Heart right ventricle (tissue), 16 donors: Measurements from ENCODE around the gene RIMKLA. TPM values are rescaled to one million over a fixed set of nuclear protein-coding genes. Genes with fewer than 3 reads are reported as not detected.

ENCODE experiments used
- ATAC-seq, 8 donors: fragments of 200-7000 bp; cut with Tn5 transposase; one replicate each; pipeline ENCODE4 v1.9.1; 2020; ENCODE audit warnings: mild to moderate bottlenecking in 8 of 8, moderate library complexity in 8 of 8, moderate number of reproducible peaks in 1 of 8
- DNase-seq, 2 donors: peaks; one replicate each; pipeline ENCODE4 v3.0.0-alpha.2; 2020
- H3K27ac ChIP-seq, 10 donors: fragments of 200-600 bp; sonication (generic) in 2 of 10; one replicate each; pipeline versions ENCODE4 v1.5.0 to v1.8.0; 2020 to 2022; ENCODE audit warnings: mild to moderate bottlenecking in 3 of 10
- H3K27me3 ChIP-seq, 7 donors: fragments of 200-600 bp; one replicate each; pipeline ENCODE4 v1.8.0; 2021 to 2022; ENCODE audit warnings: mild to moderate bottlenecking in 2 of 7
- H3K36me3 ChIP-seq, 9 donors: fragments of 200-600 bp; sonication (generic) in 1 of 9; one replicate each; pipeline versions ENCODE4 v1.5.0 to v1.8.0; 2020 to 2022; ENCODE audit warnings: mild to moderate bottlenecking in 2 of 9
- H3K4me1 ChIP-seq, 9 donors: fragments of 200-600 bp; sonication (generic) in 1 of 9; one replicate each; pipeline versions ENCODE4 v1.5.0 to v1.8.0; 2020 to 2022; ENCODE audit warnings: mild to moderate bottlenecking in 4 of 9
- H3K4me3 ChIP-seq, 10 donors: fragments of 200-600 bp; sonication (generic) in 2 of 10; one replicate each; pipeline versions ENCODE4 v1.5.0 to v1.8.0; 2020 to 2022; ENCODE audit warnings: mild to moderate bottlenecking in 7 of 10, moderate library complexity in 2 of 10
- H3K9me3 ChIP-seq, 11 donors: fragments of 200-600 bp in 10 of 11; sonication (generic) in 2 of 11; one replicate each; pipeline versions ENCODE4 v1.5.0 to v1.8.0; 2013 to 2022; ENCODE audit warnings: mild to moderate bottlenecking in 2 of 11, control low read depth in 1 of 11, moderate library complexity in 1 of 11
- WGBS, 2 donors: extraction: QIAGEN DNeasy Blood & Tissue Kit; methylation state at CpG; one replicate each; pipeline ENCODE4 v1.1.7; 2013; ENCODE audit warnings: inconsistent platforms in 1 of 2; 5-methylcytosine and 5-hydroxymethylcytosine counted together
- intact Hi-C, 10 donors: fragments of 100-400 bp; cut with DNase I; formaldehyde crosslinking; loops; one replicate each; pipeline versions ENCODE4 v1.11.1 to v1.14.2; 2022
- polyA plus RNA-seq, 2 donors: library from polyadenylated mRNA; stranded (reverse); fragments of 200-250 nt; gene quantifications; one replicate each; pipeline ENCODE4 v1.2.3, GENCODE V29; 2013
- total RNA-seq, 10 donors: library from RNA; stranded (reverse); fragmentation: NEBNext Ultra II Directional in 3 of 10; extraction: Animal tissue kit (Norgen Biotek cat#: 25700) in 3 of 10; gene quantifications; one replicate each; pipeline versions ENCODE4 v1.2.1 to v1.2.4, GENCODE V29; 2021 to 2023
- TF ChIP-seq, protein P1 (sequence below), 9 donors: fragments of 200-600 bp; sonication (generic) in 2 of 9; IDR thresholded peaks; one replicate each; pipeline versions ENCODE4 v1.5.0 to v1.8.0; 2021 to 2022; ENCODE audit warnings: antibody characterized with exemption in 9 of 9, mild to moderate bottlenecking in 5 of 9, moderate library complexity in 1 of 9
- donor health status: Arrhythmogenic right ventricular cardiomyopathy.
- donor health status: ischemic (EF 13 %, LVEDD 7.1; RV severe dilation, severe dysfunction).
- donor health status: healthy with polysubstance abuse.
- donor health status: DM: no; HTN: yes; CAD: no.
- donor health status: DM: no; HTN: no; CAD: no.
- donor health status: ischemic (EF 25% LVEDD 6.9; RV normal size, moderate dysfunction).
- donor health status: ischemic (EF 25% LVEDD 5.7; RV mildly dilated, moderate dysfunction).
- donor health status: healthy.
- donor health status: DM: yes; HTN: yes; CAD: no.
- donor health status: Ischemic cardiomyopathy.
- donor health status: ischemic (EF 35%, LVEDD 5.7; RV mildly dilated, moderate dysfunction).
- donor health status: nonischemic (EF 11% LVEDD 7.7; RV severe dilation, severe dysfunction).
- donor health status: DM: yes; HTN: yes; CAD: no.
- donor health status: PGD.
- donor health status: ischemic (EF 29% LVEDD 5.4; RV normal size, mild dysfunction).
- donor health status: nonischemic (EF 23%, LVEDD 6.1; RV moderate dilation, normal function).

RIMKLA gene
- total and polyA plus RNA-seq, 12 donors = 0.80 to 16.7 (median 8.3) TPM

DNA sequence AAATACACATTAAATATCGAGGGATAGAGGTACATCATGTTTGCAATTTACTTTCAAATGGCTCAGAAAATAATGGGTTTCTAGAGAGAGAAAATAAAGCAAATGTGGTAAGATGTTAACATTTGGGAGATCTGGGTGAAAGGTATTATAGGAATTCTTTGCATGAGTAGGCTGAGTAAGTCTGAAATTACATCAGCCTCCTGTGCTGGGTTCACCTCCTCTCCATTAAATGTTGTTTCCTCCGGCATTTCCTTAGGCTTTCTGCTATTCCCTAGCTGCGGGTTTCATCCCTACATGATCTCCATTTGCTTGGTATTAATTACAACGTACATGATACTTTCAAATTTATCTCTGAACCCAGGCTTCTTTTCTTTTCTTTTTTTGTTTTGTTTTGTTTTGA, 43.6 kb downstream of the RIMKLA start:
- Histone ChIP-seq H3K4me1 (peaks cover 7 to 38% (median 13%) of the 10 kb centered on the region in 9 donors), H3K36me3 (no peaks in the 10 kb centered on the region), H3K4me3 (no peak overlapping the region), H3K9me3 (no peaks in the 10 kb centered on the region), H3K27me3 (no peaks in the 10 kb centered on the region), H3K27ac (no peak overlapping the region)
- intact Hi-C loops = no loop called here
- WGBS, 2 donors = 82 to 84% methylated on average over 4 of the region's 4 CpGs
- TF ChIP-seq, protein P1, sequence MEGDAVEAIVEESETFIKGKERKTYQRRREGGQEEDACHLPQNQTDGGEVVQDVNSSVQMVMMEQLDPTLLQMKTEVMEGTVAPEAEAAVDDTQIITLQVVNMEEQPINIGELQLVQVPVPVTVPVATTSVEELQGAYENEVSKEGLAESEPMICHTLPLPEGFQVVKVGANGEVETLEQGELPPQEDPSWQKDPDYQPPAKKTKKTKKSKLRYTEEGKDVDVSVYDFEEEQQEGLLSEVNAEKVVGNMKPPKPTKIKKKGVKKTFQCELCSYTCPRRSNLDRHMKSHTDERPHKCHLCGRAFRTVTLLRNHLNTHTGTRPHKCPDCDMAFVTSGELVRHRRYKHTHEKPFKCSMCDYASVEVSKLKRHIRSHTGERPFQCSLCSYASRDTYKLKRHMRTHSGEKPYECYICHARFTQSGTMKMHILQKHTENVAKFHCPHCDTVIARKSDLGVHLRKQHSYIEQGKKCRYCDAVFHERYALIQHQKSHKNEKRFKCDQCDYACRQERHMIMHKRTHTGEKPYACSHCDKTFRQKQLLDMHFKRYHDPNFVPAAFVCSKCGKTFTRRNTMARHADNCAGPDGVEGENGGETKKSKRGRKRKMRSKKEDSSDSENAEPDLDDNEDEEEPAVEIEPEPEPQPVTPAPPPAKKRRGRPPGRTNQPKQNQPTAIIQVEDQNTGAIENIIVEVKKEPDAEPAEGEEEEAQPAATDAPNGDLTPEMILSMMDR (IDR thresholded peaks at IDR 0.05) = no peak
- ATAC-seq = no peak
- no peak for DNase-seq

DNA sequence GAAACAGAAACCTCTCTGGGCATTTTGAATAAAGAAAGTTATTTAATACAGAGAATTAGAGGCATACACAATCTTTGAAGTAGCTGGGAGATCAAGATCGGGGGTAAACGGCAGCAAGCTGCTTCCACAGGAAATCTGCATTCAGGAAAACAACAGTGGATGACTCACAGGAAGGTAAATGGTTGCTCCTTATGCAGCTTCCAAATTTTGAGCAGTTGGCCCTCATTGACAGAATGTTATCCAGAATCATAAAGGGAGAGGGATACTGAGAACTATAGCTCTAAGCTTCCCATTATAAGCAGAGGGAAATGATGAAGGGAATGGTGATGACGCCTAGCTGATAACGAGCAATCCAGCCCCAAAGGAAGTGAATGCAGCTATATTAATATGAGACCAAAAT, 46.6 kb downstream of the RIMKLA start:
- H3K36me3 ChIP-seq = no peaks in the 10 kb centered on the region
- H3K9me3 ChIP-seq = no peaks in the 10 kb centered on the region
- no peaks in the 10 kb centered on the region for H3K27me3 ChIP-seq
- H3K27ac ChIP-seq = no peak overlapping the region
- no peak for ATAC-seq
- DNase-seq = no peak
- WGBS, 2 donors = 35 to 43% methylated on average over 4 of the region's 4 CpGs
- TF ChIP-seq, protein P1 (IDR thresholded peaks at IDR 0.05) = no peak
- intact Hi-C loops = no loop called here
- no peak overlapping the region for H3K4me3 ChIP-seq
- H3K4me1 ChIP-seq = peaks cover 0 to 8% (median 3%) of the 10 kb centered on the region in 9 donors

DNA sequence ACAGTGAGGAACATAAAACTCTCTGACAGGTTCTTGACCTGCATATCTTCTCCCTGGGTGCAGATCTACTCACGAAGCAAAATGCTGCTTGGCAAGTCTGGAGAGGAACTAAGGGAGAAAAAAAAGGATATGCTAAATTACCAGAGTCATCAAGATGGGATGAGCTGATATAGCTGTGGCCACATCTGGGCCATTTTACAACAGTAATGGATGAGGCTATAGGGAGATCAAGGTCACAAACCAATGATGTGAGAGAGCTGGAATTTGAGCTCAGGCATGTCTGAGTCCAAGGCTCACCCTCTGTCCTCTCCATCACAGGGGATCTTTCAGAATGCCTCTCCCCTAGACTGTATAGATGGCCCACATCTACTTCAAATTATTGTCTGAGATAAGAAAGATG, 49.0 kb downstream of the RIMKLA start:
- H3K36me3 ChIP-seq = no peaks in the 10 kb centered on the region
- peaks cover 0 to 21% (median 3%) of the 10 kb centered on the region in 9 donors for H3K4me1 ChIP-seq
- TF ChIP-seq, protein P1 (IDR thresholded peaks at IDR 0.05) = no peak
- no peaks in the 10 kb centered on the region for H3K27me3 ChIP-seq
- DNase-seq (no peak), ATAC-seq (no peak)
- no peak overlapping the region for H3K4me3 ChIP-seq
- WGBS, 2 donors = 79 to 80% methylated on average over 1 of the region's 1 CpG
- H3K9me3 ChIP-seq = no peaks in the 10 kb centered on the region
- no peak overlapping the region for H3K27ac ChIP-seq
- intact Hi-C loops = no loop called here

DNA sequence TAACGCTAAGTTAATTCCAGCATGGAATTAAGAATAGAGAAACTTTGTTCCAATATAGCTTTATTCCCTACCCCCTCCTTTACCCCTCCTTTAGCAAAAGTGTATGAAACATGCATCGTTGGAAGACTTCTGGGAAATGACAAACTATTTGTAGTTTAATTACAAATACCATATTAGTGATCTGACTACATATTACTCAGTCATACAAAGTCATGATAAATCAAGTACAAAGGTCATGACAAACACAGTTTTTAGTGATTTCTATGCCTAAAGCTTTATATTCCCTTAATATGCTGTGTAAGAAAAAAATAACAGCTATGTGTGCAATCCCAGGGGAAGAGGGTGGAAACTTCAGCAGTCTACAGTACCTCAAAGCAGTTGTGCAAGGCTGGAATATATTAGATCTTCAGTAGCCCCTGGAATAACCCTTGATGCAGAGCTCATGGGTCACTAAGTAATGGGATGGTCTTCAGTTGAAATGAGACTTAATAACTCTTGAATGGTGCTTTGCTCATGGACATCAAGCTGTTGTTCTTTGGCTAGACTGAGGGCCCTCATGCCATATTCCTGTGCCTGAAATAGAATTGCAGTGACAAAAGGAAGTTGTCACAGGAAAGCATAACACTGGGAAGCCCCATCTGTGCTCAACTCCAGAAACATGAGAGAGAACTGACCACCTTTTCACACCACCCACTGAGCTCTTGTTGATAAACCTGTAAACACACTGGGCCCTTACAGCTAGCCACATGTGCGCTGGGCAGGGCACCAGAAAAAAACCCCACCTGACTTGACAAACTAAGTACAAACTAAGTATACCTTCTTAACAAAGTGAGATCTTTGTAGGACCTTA, 49.9 kb downstream of the RIMKLA start:
- Histone ChIP-seq H3K36me3 (no peaks in the 10 kb centered on the region), H3K27ac (no peak overlapping the region), H3K4me3 (no peak overlapping the region), H3K4me1 (peaks cover 0 to 21% (median 3%) of the 10 kb centered on the region in 9 donors), H3K27me3 (no peaks in the 10 kb centered on the region), H3K9me3 (no peaks in the 10 kb centered on the region)
- WGBS, 2 donors = 89 to 90% methylated on average over 3 of the region's 3 CpGs
- TF ChIP-seq, protein P1 (IDR thresholded peaks at IDR 0.05) = no peak
- intact Hi-C loops = no loop called here
- DNase-seq (no peak), ATAC-seq (no peak)
